AG04449 (cell line): ENCODE measurements around the gene ACTR1B.
"Not testable (repeated sequence)": the region's sequence is repeated elsewhere in the genome, so short reads cannot be mapped to it uniquely, and the experiment has no call there.

Experiments used
- CTCF ChIA-PET: fragments of 350-600 bp; formaldehyde crosslinking; extraction: SDS; loops from one replicate; lab custom pipeline; 2021; ENCODE audit warnings: antibody characterized with exemption; lab: Yijun Ruan, JAX
- POLR2A ChIA-PET: fragments of 400-600, 350-600 bp; formaldehyde crosslinking; extraction: SDS; loops from one replicate; lab custom pipeline; 2020; ENCODE audit warnings: antibody characterized with exemption, inconsistent platforms; lab: Yijun Ruan, JAX
- DNase-seq: peaks from one replicate; pipeline ENCODE4 v3.0.0-alpha.2; 2010; ENCODE audit warnings: low read depth, low spot score
- H3K4me3 ChIP-seq: 2 replicates; pipeline ENCODE4 v1.5.1; 2011; ENCODE audit warnings: low read depth, mild to moderate bottlenecking, control low read depth, low read length
- CTCF ChIP-seq: IDR thresholded peaks from one replicate; pipeline ENCODE4 v1.5.1; 2011; ENCODE audit warnings: mild to moderate bottlenecking, moderate library complexity, low read length, control low read depth, inconsistent platforms; ENCODE audit not compliant: insufficient read depth; ENCODE audit errors: missing control alignments

ACTR1B gene

GRCh38 chr2:97663962-97664635, at the start of gene ACTR1B:
Gene ACTR1B (minus strand): TSS chr2:97664044. CDS start chr2:97663890, 154 bp downstream.
- DNase-seq: peak; percentile 81
- peak; percentile 31 for TF ChIP-seq CTCF
- peak within 1 kb of the TSS; percentile 70 for H3K4me3 ChIP-seq
- ChIA-PET CTCF (interaction anchor here (0.9 to 7.6 kb wide), 10 partner anchors 9 to 73 kb away, joined by 3 to 87 read pairs (median 7); partner anchors contain the start of gene COX5B), POLR2A (interaction anchor here (1.0 to 2.2 kb wide), 3 partner anchors 9 to 18 kb away, joined by 3 to 22 read pairs (median 4); partner anchors contain the start of gene COX5B)

GRCh38 chr2:97712693-97713295, 49.0 kb upstream of the ACTR1B start:
- ChIA-PET POLR2A (no interaction called here), CTCF (interaction anchor here (0.9 to 13.7 kb wide), 3 partner anchors 14 to 122 kb away, joined by 3 to 134 read pairs (median 4); no protein-coding TSS in a partner anchor)
- DNase-seq: no peak
- no peak overlapping the region for H3K4me3 ChIP-seq
- no peak for TF ChIP-seq CTCF

GRCh38 chr2:97712175-97712574, 48.3 kb upstream of the ACTR1B start:
- DNase-seq: not testable (repeated sequence)

DNA sequence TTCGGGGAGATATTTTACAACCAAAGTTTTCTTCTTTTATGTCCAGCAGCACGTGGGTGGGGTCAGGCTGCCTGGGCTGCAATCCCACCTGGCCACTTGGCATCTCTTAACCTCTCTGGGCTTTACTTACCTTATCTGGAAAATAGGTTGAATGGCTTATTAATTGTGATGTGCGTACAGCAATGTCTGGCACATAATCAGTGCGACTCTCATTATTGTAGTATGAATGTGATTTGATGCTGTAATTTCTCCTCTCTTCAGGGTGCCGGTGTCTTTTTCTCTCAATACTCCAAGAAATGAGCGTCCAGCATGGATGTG, 47.5 kb upstream of the ACTR1B start:
- no peak overlapping the region for H3K4me3 ChIP-seq
- no peak for DNase-seq
- TF ChIP-seq CTCF: no peak
- CTCF ChIA-PET: interaction anchor here (0.8 to 13.7 kb wide), 2 partner anchors 13 to 121 kb away, joined by 3 to 134 read pairs; no protein-coding TSS in a partner anchor
- POLR2A ChIA-PET: no interaction called here

More at GRCh38 chr2:97712175-97712574, 48.3 kb upstream of the ACTR1B start:
- CTCF ChIA-PET: interaction anchor here (0.9 to 13.7 kb wide), 3 partner anchors 13 to 121 kb away, joined by 3 to 134 read pairs (median 4); no protein-coding TSS in a partner anchor
- POLR2A ChIA-PET, H3K4me3 ChIP-seq: not testable (repeated sequence)

DNA sequence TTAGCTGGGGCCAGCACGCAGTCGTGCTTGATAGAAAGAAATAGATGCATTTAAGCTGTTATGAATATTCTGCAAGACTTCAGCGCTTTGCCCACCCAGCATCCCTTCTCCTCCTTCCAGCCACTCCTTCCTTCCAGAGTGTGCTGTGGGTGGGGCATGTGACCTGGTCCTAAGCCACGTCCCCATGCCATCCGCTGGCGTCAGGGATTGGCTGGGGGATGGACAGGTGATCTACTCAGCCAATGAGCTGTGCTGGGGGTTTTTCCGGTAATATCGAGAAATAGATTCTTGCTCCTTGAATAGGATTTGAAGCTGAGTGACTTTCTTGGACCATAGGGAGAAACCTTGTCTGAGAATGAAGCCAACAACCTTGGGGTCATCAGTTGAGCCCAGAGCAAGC, 44.8 kb upstream of the ACTR1B start:
- CTCF ChIA-PET: interaction anchor here (1.1 to 13.7 kb wide), 5 partner anchors 10 to 677 kb away, joined by 3 to 134 read pairs (median 11); partner anchors contain the start of gene ANKRD36B
- TF ChIP-seq CTCF: no peak
- no peak overlapping the region for H3K4me3 ChIP-seq
- POLR2A ChIA-PET: no interaction called here
- DNase-seq: no peak

- no peak overlapping the region for H3K4me3 ChIP-seq
- CTCF ChIA-PET: interaction anchor here (1.1 to 13.7 kb wide), 4 partner anchors 9 to 677 kb away, joined by 3 to 134 read pairs (median 17); partner anchors contain the start of gene ANKRD36B
- DNase-seq: no peak
- no peak for TF ChIP-seq CTCF
- POLR2A ChIA-PET: no interaction called here
Measured at GRCh38 chr2:97708048-97708380, 44.2 kb upstream of the ACTR1B start.
